ENCODE measurements around the gene SULF2.

SULF2 gene

GRCh38 chr20:47708953-47709833 is 76.1 kb downstream of the SULF2 start:
- no peak for DNase-seq

- DNase-seq = no peak
Observed at GRCh38 chr20:47708140-47708807, 77.0 kb downstream of the SULF2 start.

GRCh38 chr20:47706345-47706744 is 78.9 kb downstream of the SULF2 start:
- no peak for DNase-seq

- no peak for DNase-seq
Observed at GRCh38 chr20:47705497-47705856, 79.8 kb downstream of the SULF2 start.

- no peak for DNase-seq
Observed at GRCh38 chr20:47704746-47705496, 80.4 kb downstream of the SULF2 start.

GRCh38 chr20:47703748-47704147 is 81.5 kb downstream of the SULF2 start:
- DNase-seq = no peak

- DNase-seq = no peak
Observed at GRCh38 chr20:47701612-47702011, 83.7 kb downstream of the SULF2 start.

- no peak for DNase-seq
Observed at GRCh38 chr20:47700327-47700726, 85.0 kb downstream of the SULF2 start.

GRCh38 chr20:47699818-47700217 is 85.5 kb downstream of the SULF2 start:
- DNase-seq = no peak

- DNase-seq = no peak
Observed at GRCh38 chr20:47698142-47698541, 87.1 kb downstream of the SULF2 start.

GRCh38 chr20:47696856-47697255 is 88.4 kb downstream of the SULF2 start:
- no peak for DNase-seq

GRCh38 chr20:47694021-47694818 is 91.1 kb downstream of the SULF2 start:
- no peak for DNase-seq

GRCh38 chr20:47691625-47692024 is 93.7 kb downstream of the SULF2 start:
- no peak for DNase-seq

GRCh38 chr20:47689731-47690130 is 95.5 kb downstream of the SULF2 start:
- no peak for DNase-seq

- no peak for DNase-seq
Observed at GRCh38 chr20:47688385-47689381, 96.6 kb downstream of the SULF2 start.

- no peak for DNase-seq
Observed at GRCh38 chr20:47687095-47687987, 97.9 kb downstream of the SULF2 start.

- no peak for DNase-seq
Observed at GRCh38 chr20:47686545-47686944, 98.7 kb downstream of the SULF2 start.

- no peak for DNase-seq
Observed at GRCh38 chr20:47684306-47685080, 100.8 kb downstream of the SULF2 start.

- no peak for DNase-seq
Observed at GRCh38 chr20:47682916-47683315, 102.4 kb downstream of the SULF2 start.
